NOMO-1 treated with DMSO at 0.1 percent for 48 hours (cell line): ENCODE data around the gene TNFRSF18.
A peak's percentile ranks its signal among the peaks of the same experiment; 100 is the strongest.

Experiments used
- DNase-seq: peaks from one replicate; lab custom pipeline; 2025; ENCODE audit not compliant: unreplicated experiment; lab: John Stamatoyannopoulos, UW

TNFRSF18 gene

GRCh38 chr1:1240822-1241587 is 34.6 kb upstream of the TNFRSF18 start:
- DNase-seq, result no peak

- no peak for DNase-seq
These were observed 33.9 kb upstream of the TNFRSF18 start for GRCh38 chr1:1240348-1240732.

GRCh38 chr1:1239614-1240347 is 33.4 kb upstream of the TNFRSF18 start:
- no peak for DNase-seq

GRCh38 chr1:1239227-1239613 is 32.8 kb upstream of the TNFRSF18 start:
- DNase-seq, result no peak

- DNase-seq, result no peak
These were observed 32.3 kb upstream of the TNFRSF18 start for GRCh38 chr1:1238702-1239178.

- DNase-seq, result no peak
These were observed 31.7 kb upstream of the TNFRSF18 start for GRCh38 chr1:1237874-1238701.

GRCh38 chr1:1236945-1237873 is 30.8 kb upstream of the TNFRSF18 start:
- no peak for DNase-seq

GRCh38 chr1:1236176-1236763 is 29.9 kb upstream of the TNFRSF18 start:
- no peak for DNase-seq

- DNase-seq, result no peak
These were observed 28.8 kb upstream of the TNFRSF18 start for GRCh38 chr1:1235016-1235744.

- DNase-seq, result no peak
These were observed 27.9 kb upstream of the TNFRSF18 start for GRCh38 chr1:1234180-1234808.

- DNase-seq, result no peak
These were observed 27.1 kb upstream of the TNFRSF18 start for GRCh38 chr1:1233567-1233892.

- DNase-seq, result no peak
These were observed 26.6 kb upstream of the TNFRSF18 start for GRCh38 chr1:1232796-1233566.

GRCh38 chr1:1232208-1232795 is 25.9 kb upstream of the TNFRSF18 start, which contains the start of gene B3GALT6:
B3GALT6 (plus strand) TSS chr1:1232237; CDS start chr1:1232279, 42 bp downstream.
- DNase-seq, result no peak

GRCh38 chr1:1231400-1232207 is 25.2 kb upstream of the TNFRSF18 start, which contains the start of gene SDF4:
SDF4 (minus strand) TSS chr1:1232001; CDS start chr1:1228772, 3,229 bp downstream.
- DNase-seq, result peak; percentile 92

GRCh38 chr1:1230656-1231399 is 24.4 kb upstream of the TNFRSF18 start:
- peak; percentile 26 for DNase-seq

GRCh38 chr1:1229770-1230169 is 23.4 kb upstream of the TNFRSF18 start:
- no peak for DNase-seq
